GM19240 (cell line): ENCODE measurements around the gene FBXO8.

Source experiments
- DNase-seq: peaks from one replicate; pipeline ENCODE4 v3.0.0; 2011; ENCODE audit warnings: low spot score; ENCODE audit not compliant: insufficient read length

FBXO8 gene

DNA sequence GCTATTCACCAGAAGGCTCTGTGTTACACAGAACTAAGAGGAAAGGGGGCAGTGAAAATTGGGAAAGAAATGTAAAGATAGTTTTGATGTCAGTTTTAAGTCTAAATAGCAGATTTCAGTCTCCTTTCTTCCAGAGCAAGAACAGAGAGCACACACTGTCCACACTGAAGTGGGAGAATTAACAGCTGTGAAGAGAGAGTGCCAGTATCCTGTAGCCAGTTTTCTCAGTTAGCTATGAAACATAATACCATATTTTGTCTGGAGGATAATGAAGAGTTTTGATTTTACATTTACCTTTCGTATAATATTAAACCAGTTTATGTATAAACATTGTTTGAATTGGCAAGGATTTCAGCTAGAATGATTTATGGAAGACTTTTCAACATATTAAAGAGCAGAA lies 35.1 kb downstream of the FBXO8 start:
- no peak for DNase-seq

DNA sequence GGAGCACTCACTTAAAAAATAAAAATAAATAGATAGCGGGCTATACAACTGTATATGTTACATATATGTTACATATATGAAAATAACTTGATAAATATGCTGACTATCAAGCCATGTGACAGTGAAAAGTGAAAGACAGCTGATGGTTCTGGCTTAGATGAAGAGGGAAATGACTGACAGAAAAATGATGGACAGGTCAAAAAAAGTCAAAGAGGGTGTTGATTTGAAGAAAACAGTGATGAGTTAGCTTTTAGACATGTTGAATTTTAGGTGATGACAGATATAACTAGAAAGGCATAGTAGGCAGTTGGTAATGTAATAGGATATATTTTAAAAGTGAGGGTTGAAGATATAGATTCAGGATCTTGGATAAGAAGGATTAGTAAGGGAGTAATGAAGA lies 37.8 kb downstream of the FBXO8 start:
- no peak for DNase-seq

DNA sequence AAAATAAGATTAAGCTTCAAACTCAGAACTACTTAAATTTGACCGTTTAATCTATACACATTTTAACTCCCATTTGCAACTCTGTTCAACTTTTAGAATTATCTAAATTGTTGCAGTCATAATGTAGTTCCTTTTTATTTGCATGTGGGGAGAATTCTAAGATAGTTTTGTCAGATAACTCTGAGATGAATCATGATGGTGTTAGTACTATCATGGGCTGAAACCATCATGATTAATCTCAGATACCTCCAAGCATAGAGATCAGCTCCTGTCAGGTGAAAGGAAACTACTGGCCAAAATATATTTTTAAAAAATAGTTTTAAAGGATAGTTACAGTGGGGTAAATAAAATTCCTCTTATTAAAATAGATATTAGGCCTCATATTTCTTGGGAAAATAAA lies 39.0 kb downstream of the FBXO8 start:
- no peak for DNase-seq

DNA sequence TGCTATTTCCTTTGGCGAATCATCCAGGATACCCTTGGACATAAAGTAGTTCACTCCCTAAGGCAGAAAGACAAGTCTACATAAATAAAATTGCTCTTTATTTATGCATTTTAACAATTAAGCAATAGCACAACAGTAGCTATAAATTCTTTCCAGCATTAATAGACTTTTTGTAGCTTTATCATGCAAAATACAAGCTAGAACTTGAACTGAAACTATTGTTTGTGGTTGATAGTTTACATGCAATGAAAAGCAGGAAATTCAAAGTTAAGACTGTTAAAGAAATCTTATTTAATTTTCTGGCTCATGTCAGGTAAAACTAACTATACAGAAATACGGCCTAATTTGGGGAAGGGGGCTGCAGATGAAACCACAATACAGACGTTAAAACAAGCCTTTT lies 42.3 kb downstream of the FBXO8 start:
- no peak for DNase-seq

DNA sequence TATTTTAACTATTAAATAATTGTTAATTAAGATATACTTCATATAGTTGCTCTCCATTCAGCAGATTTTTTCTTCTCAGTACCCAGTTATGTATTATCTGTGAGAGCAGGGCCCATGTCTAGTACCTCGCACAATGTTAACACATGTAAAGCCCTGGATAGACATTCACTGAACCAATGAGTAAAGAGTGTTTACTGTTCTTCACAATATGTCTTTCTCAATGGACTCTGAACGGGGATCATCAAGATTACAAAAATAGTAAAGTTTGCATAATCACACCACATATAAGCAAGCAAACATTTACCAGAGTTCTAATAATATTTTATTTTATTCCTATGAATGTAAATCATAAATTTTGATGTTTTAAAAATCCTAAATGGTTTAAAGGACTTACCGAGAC lies 47.1 kb downstream of the FBXO8 start:
- no peak for DNase-seq

DNA sequence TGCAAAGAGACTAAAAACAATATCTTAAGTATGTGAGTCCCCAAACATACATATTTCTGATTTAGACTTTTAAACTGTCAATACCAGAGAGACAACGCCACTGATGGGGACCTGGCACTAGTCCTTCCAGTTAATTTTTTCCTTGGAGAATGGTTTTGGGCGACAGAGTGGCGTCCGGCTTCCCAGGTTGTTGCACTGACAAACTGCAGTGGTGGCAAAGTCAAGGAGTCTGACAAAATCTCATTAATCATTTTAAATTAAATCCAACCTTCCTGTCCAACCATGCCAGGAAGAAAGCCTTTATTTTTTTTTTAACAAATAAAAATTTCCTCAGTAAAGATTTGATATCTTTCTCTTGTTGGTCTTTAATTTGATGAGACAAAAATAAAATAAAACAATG lies 52.8 kb downstream of the FBXO8 start:
- DNase-seq: no peak

DNA sequence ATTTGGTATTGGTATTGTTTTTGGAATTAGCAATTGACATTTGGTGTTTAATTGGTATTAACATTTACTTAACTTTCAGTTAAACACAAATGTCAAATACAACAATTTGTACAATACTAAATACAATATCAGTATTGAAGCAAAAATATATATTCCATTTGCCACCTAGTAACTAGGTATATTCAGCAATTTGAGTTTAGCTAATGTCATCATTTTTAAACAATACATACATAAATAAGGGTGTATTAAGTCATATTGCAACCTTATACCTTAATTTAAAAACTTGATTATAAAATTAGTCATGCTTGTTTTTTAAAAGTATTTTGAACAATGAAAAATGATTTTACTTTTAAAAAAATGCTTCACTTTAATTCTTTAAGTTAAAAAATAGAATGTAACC lies 53.3 kb downstream of the FBXO8 start:
- DNase-seq: no peak

DNA sequence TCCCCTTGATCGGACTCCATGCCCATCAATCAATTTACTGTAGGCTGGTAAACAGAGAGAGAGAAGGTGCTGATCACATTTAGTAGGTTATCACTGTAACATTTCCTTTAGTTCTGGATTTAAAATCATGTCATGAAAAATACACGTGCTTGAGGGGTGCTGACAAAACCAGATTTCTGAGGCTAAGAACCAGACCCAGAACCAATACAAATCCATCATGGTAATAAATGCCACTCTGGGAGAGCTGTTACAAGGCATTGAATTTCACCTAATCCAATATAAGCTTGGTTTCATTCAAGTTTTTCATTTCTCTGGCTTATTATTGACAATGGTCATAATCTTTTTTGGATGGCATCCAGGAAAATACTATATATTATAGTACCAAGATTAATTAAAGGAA lies 54.5 kb downstream of the FBXO8 start:
- no peak for DNase-seq

DNA sequence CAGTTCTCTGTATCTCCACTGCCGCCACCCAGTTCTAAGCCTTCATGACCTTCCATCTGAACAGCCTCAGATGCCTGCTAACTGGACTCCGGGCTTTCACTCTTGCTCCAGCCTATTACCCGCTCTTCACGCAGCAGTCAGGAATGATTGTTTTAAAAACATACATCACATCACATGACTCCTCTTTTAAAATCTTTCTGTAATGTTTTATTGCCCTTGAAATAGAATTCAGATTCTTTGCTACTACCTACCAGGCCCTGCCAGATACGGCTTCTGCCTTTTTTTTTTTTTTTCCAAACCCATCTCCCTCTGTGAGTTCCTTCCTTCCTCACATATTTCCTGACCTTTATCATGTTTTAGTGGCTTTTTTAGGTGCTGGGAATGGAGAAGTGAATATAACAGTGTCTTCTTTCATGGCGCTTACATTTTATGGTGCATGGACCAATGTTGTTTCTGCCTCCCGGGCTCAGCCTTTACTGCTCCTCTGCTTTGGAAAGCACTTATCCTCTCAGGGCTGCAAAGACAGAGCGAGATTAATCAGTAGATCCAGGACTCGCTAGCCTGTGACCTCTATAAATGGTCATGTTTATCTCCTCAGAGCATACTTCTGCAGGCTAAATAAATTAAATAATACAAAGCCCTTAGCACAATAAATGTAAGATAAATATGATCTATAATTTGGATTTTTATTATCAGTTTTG lies 58.0 kb downstream of the FBXO8 start:
- DNase-seq: no peak

DNA sequence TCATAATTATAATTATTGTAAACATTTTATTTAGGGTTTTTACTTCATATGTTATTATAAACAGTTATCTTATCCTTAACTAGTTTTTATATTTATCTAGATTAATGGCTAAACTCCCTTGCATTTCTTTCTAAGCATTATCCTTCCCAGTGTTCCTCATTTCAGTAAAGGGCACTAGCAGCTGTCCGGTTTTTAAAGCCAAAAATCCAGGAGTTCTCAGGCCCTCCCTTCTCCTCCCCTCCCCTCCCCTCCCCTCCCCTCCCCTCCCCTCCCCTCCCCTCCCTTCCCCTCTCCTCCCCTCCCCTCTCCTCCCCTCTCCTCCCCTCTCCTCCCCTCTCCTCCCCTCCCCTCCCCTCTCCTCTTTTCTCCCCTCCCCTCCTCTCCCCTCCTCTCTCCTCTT lies 58.9 kb downstream of the FBXO8 start:
- no peak for DNase-seq

DNA sequence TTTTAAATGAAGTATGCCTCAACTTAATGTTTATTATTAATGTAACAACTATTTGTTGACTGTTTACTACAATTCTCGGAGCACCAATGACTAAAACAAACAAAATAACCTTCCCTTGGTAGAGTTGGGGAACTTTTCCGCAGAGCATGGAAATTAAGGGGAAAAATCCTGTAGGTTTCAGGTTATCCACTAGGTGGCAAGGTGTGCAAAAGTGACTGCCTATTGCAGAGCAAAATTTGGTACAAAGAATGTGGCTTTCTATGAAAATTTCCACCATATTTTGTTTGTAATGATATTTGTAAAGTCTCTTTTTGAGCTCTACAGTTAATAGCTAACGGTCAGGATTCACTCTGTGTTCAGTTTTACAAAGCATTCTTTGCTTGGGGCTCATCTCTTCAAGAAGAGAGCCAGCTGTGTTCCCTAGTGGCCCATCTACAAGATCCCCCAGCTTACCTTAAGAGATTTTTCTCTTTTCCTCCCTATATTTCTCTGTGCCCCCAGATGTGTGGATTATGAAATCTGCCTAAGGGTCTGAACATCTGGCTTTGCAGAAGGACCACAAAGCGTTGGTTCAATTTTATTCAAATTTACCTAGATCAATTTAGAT lies 61.1 kb downstream of the FBXO8 start:
- no peak for DNase-seq

DNA sequence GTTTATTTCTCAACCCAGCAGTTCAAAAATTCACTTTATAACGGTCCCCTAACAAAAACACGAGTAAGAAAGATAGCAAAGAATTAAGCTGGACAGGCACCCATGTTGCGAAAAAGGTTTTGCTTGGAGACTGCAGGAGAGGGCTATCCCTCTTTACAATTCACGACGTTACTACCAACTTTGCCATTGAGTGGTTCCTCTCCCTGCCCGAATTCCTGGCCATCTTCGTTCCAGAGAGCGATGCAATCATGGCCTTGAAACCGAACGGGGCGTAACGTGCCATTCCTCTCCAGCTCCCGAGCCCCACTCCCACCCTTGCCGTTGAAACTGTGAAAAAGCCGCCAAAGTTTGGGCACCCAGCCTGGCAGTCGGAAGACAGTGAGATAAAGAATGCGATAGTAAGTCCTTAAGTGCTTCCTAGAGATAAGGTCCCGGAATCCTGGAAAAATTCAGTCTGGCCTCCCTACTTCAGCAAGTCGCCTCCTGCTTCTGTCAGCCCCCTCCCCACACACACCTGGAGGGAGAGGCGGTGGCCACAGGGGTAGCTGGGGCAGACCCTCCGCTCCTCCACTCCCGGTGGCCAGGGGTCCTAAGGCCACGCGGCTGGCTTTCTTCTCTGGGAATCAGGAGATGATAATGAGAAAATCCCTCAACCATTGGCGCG lies 65.2 kb downstream of the FBXO8 start:
- DNase-seq: no peak

DNA sequence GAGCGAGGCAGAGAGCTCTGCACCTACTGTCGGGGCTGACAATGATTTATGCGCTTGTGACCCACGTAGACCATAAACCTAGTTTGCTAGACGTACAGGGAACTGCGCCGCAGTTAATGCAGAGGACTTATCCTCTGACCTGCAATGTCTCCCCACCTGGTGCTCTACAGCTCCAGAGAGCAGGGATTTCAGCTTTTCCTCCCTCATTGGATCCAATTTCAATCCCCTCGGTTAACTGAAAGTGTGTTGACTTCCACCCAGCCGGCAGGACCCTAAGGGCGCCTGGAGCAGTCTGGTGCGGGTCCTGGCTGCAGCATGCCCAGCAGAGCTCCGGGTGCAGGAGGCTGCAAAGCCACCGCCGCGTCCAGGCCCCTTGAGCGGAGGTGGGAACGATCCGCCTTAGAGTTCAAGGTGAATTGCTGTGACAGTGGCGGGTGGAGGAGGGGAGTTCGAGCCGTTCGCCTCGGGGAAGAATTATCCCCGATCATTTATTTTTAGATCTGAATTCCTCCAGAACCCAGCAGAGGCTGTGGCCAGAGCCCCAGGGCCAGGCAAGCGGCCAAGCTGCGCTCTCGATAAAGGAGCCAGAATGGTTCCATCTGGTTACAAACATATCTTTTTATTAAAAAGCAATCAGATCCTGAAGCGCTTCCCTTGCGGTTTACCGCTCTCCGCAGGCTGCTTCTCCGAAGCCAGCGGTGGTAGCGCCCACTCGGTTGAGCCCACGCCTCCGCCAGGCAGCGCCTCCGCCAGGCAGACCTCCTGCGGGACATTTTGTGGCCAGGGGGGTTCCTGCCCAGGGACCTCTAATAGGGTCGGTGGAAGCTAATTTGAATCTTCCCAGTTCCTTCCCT lies 66.0 kb downstream of the FBXO8 start:
- no peak for DNase-seq

DNA sequence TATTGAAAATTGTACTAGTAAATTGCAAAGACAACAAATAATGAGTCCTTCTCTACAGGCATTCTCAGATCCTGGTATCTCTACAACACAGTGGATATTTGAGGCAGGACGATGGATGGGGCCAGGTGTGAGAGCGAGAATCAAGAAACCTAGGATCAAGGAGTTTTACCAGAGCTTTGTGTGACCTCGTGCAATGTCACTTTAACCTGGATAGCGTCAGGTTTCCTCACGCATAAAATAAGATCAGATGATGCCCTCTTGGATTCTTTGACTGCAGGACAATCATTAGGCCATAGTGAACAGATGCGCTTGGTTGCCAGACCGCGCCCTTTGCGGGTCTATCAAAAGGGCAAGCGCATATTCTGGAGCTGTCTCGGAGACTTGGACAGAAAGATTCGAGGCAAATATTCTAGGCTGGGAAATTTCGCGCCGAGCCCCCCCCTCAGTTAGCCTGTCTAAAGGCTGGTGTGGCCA lies 66.6 kb downstream of the FBXO8 start:
- DNase-seq: no peak

DNA sequence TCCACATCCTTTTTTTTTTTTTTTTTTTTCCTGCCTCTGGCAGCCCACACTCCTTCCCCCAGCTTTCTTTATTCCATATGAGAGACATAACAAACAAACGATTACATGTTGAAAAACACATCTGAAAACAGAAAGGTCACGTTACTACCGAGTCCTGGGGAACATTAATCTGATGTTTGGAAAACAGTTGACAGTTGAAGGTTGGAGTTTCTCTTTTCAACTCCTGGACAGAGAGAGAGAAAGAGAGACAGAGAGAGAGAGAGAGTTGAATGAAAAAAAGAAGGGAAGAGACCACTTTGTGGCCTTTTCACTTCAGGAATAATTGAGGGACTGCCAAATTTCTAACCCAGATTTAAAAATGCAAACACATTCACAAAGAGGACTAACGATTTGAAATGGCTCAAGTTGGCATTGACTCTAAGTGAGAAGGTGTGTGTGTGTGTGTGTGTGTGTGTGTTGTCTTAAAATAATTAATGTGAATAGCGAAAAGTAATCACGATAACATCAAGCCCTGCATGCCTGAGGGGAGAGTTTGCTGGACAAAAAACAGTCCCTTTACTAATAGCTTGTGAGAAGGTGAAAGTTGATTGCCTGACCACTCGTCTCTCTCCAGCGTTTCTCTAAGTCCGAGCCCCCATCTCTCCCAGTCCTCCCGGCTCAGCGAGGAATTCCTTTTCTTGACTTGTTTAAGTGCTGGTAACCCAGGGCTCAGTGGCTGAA lies 67.3 kb downstream of the FBXO8 start:
- no peak for DNase-seq

DNA sequence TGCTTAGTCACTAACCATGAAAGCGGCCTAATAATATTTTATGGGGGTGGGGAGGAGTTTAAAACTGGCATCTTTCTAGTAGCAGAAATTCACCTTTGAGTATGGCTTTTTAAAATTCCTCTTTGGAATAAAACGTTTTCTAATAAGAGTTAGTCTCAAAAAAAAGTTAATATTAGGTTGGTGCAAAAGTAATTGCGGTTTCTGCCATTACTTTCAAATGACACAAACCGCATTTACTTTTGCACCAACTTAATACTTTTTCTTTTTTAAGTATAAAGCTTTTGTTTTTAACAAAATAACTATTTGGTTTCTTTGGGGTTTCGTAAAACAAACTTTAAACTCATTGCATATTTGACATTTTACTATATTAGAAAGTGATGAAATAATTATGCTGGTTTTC lies 68.4 kb downstream of the FBXO8 start:
- DNase-seq: no peak

DNA sequence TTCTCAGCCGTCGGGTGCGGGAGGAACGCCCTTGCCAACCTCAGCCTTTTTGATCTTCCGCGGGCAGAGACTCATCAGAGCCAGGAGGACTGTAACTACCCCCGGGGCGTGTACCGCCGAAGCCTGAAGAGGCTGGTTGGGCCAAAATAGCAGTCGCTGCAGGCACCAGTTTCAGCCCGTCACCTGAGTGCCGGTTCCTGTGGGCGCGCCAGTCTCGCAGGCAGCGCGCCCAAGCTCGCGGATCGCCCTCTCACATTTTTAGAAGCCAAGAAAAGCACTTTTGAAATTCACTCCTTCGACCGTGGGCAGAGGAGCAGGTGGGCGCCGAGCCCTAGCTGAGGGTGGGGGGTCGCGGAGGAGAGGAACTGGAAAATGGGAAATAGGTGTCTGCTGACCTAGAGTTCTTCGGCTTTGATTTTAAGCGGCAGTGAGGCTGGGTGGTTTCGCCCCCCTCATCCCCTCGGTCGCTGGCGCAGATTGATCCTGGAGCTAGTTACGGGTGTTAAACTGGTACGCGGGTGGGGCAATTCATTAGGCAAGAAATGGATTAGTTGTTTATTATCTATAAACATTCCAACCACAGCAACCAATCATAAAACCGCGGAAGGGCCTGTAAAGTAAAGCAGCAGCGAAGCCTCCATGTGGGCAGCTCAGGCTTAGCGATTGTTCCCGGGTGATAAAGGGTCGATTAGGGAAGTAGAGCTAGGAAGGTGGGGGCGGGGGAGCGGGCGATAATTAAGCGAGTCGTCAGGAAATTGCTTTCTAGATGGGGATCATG lies 69.2 kb downstream of the FBXO8 start:
- DNase-seq: no peak

DNA sequence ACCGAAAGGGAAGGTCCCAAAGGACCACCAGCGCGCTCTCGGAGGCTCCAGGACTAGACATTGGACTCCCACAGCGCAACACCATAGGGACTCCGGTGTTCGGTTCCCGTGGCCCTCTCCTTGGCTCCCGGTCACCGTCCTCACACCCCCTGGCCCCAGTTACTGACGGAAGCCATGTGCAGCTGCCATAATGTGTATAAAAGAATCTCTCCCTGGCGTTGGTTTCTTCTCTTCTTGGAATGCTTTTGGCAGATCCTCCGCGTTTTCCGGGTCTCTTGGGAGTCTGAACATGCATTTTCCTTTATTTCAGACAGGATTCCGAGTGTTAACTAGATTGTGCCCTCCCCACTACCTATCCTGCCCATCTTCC lies 69.8 kb downstream of the FBXO8 start:
- DNase-seq: no peak

DNA sequence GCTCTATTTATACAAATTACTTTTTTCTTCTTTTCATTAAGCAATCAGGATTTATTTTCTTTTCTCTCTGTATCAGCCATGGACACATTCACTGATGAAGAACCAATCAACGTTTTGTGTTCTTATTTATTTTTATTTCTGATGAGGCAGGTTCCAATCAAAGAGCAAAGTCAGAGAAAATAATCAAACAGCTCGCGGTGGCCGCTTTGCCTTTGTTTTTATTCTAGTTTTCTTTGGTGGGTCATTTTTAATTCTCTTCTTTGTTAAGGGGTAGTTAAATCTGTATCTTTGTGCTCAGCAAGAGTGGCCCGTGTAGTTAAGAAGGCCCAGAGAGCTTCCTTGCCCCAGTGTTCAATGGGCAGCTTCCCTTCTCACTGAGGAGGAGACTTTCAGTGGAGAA lies 71.4 kb downstream of the FBXO8 start:
- DNase-seq: no peak

DNA sequence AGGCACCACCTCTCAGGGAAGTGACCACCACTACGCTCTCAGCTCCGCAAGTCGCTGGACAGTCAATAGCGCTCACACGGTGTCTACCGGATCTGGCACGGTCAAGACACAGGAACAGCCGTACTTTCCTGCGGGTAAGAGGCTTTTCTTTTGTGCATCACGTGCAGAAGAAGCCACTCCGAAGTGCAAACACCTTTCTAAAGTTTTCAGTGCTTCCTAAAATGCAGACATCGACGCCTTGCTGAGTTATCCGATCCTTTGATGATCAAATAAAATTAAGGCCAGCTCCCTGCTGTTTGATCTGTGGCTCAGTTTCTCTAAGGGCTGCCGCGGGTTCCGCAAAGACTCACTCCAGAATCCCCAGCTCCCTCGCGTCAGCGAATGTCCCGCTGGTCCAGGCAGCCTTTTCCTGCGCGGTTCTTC lies 71.8 kb downstream of the FBXO8 start:
- DNase-seq: no peak
